Uterus (tissue), 4 donors: ENCODE data around the gene RBMS3. TPM values are rescaled to one million over a fixed set of nuclear protein-coding genes. Genes with fewer than 3 reads are reported as not detected.

ENCODE experiments used
- DNase-seq, 2 donors: peaks; one replicate each; pipeline ENCODE4 v3.0.0-alpha.2; 2019 to 2020
- H3K27ac ChIP-seq, 2 donors: fragments of 200-600 bp; sonication (generic); 1 replicate in 1 of 2; 2 replicates in 1 of 2; pipeline ENCODE4 v1.5.1; 2016 to 2018
- H3K27me3 ChIP-seq, 2 donors: fragments of 200-600 bp; sonication (generic); one replicate each; pipeline ENCODE4 v1.5.1; 2018 to 2019; ENCODE audit warnings: control low read depth in 1 of 2
- H3K36me3 ChIP-seq, 2 donors: fragments of 200-600 bp; sonication (generic); one replicate each; pipeline ENCODE4 v1.5.1; 2019; ENCODE audit warnings: control low read depth in 1 of 2
- H3K4me1 ChIP-seq, 2 donors: fragments of 200-600 bp; sonication (generic); one replicate each; pipeline ENCODE4 v1.5.1; 2018 to 2019; ENCODE audit warnings: control low read depth in 1 of 2
- H3K4me3 ChIP-seq, 2 donors: fragments of 200-600 bp; sonication (generic); 1 replicate in 1 of 2; 2 replicates in 1 of 2; pipeline ENCODE4 v1.5.1; 2018 to 2019; ENCODE audit warnings: mild to moderate bottlenecking in 1 of 2
- H3K9me3 ChIP-seq, 2 donors: fragments of 200-600 bp; sonication (generic); one replicate each; pipeline ENCODE4 v1.5.1; 2019; ENCODE audit warnings: control low read depth in 1 of 2
- POLR2A ChIP-seq, 2 donors: fragments of 450-650 bp; IDR thresholded peaks; one replicate each; pipeline ENCODE4 v1.6.1; 2016; ENCODE audit warnings: antibody characterized with exemption in 2 of 2, mild to moderate bottlenecking in 1 of 2, moderate library complexity in 1 of 2
- intact Hi-C: fragments of 100-400 bp; cut with DNase I; formaldehyde crosslinking; loops from one replicate; pipeline ENCODE4 v1.15.1; 2023; ENCODE audit warnings: low total_unique reads
- total RNA-seq, 4 donors: library from RNA; depleted of rRNA in 3 of 4; stranded (reverse); fragments of >200 nt in 3 of 4; gene quantifications; one replicate each; pipeline versions ENCODE4 v1.1.0 to v1.2.4, GENCODE V29; 2014 to 2023
- TF ChIP-seq, protein P1 (sequence below), 4 experiments: fragments of 200-600 bp in 2 of 4; fragments of 450-650 bp in 2 of 4; sonication (generic) in 2 of 4; IDR thresholded peaks; one replicate each; pipeline ENCODE4 v1.5.1; 2016 to 2019; ENCODE audit warnings: antibody characterized with exemption in 4 of 4, mild to moderate bottlenecking in 2 of 4, moderate library complexity in 1 of 4
- donor health status: DM: yes; HTN: yes; CAD: no.

The RBMS3 gene
- total RNA-seq, 4 donors from 2014 or later, result 45.9 to 113 (median 75.4) TPM

DNA sequence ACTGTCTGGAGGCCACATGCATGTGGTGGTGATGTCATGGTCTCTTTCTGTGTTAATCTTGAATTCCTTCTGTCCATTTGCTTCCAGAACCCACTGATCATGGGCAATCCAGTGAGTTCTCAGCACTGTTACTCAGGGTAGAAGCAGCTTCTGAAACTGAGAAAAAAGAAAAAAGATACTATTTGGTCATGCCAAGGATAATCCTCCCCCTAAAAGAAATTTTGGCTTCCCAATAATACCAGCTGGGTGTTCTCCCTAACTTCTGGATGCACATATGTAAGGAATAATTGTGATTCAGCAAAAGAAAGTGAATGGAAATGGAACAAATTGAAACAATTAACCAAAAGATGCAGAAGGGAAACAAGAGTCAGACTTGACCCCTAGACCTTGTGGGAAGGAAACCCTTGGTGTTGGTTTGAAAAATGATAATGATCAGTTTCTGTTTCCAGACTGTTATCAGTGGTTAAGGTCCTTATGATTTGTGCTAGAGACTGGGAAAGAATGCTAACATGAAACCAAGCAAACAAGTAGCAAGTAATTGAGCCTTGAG, 92.3 kb downstream of the RBMS3 start:
- no peaks in the 10 kb centered on the region for H3K27me3 ChIP-seq
- intact Hi-C loops, result no loop called here
- H3K36me3 ChIP-seq, result no peaks in the 10 kb centered on the region
- no peak overlapping the region for H3K4me3 ChIP-seq
- H3K27ac ChIP-seq, result no peak overlapping the region
- no peaks in the 10 kb centered on the region for H3K9me3 ChIP-seq
- TF ChIP-seq POLR2A (IDR thresholded peaks at IDR 0.05), result no peak
- TF ChIP-seq, protein P1, sequence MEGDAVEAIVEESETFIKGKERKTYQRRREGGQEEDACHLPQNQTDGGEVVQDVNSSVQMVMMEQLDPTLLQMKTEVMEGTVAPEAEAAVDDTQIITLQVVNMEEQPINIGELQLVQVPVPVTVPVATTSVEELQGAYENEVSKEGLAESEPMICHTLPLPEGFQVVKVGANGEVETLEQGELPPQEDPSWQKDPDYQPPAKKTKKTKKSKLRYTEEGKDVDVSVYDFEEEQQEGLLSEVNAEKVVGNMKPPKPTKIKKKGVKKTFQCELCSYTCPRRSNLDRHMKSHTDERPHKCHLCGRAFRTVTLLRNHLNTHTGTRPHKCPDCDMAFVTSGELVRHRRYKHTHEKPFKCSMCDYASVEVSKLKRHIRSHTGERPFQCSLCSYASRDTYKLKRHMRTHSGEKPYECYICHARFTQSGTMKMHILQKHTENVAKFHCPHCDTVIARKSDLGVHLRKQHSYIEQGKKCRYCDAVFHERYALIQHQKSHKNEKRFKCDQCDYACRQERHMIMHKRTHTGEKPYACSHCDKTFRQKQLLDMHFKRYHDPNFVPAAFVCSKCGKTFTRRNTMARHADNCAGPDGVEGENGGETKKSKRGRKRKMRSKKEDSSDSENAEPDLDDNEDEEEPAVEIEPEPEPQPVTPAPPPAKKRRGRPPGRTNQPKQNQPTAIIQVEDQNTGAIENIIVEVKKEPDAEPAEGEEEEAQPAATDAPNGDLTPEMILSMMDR (IDR thresholded peaks at IDR 0.05), result no peak
- H3K4me1 ChIP-seq, result peaks cover 5 to 6% of the 10 kb centered on the region in 2 donors
- no peak for DNase-seq

DNA sequence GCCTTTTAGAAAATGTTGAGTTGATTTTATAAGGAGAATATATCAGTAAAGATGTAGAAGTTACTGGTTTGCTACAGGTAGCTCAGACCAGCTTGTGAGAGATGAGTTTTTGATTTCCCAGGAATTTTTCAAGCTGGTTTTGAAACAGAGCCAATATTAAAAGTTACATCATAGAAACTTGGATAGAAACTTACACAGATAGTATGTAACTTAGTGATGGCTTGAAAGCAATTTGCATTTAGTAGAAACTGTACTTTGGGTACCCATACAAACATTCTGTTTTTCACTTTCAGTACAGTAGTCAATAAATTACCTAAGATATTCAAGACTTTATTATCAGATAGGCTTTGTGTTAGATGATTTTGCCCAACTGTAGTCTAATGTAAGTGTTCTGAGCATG, 93.4 kb downstream of the RBMS3 start:
- intact Hi-C loops, result no loop called here

DNA sequence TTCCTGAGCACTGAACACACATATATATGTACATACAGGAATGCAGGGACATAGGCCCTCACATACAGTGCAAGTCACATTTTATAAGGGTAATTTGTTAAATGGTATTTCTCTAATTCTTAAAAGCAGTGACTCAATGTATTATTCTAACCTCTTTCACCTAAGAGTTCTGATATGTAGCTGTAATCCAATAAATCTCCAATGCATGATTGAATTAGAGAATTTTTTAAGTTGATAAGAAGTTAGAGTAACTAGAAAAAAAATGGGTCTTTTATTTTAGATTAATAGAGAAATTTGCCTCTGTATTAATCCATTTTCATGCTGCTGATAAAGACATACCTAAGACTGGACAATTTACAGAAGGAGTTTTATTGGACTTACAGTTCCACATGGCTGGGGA, 98.2 kb downstream of the RBMS3 start:
- Histone ChIP-seq H3K4me1 (no peaks in the 10 kb centered on the region), H3K27ac (no peak overlapping the region), H3K9me3 (no peaks in the 10 kb centered on the region), H3K4me3 (no peak overlapping the region), H3K36me3 (no peaks in the 10 kb centered on the region), H3K27me3 (no peaks in the 10 kb centered on the region)
- no peak for DNase-seq
- intact Hi-C loops, result no loop called here
- TF ChIP-seq POLR2A (IDR thresholded peaks at IDR 0.05), result no peak
- TF ChIP-seq, protein P1 (IDR thresholded peaks at IDR 0.05), result no peak

More for the DNA sequence above, 93.4 kb downstream of the RBMS3 start:
- Histone ChIP-seq H3K4me1 (peaks cover 5 to 6% of the 10 kb centered on the region in 2 donors), H3K27ac (no peak overlapping the region), H3K27me3 (no peaks in the 10 kb centered on the region), H3K9me3 (no peaks in the 10 kb centered on the region), H3K4me3 (no peak overlapping the region), H3K36me3 (no peaks in the 10 kb centered on the region)
- no peak for DNase-seq
- TF ChIP-seq, protein P1 (IDR thresholded peaks at IDR 0.05), result no peak
- TF ChIP-seq POLR2A (IDR thresholded peaks at IDR 0.05), result no peak

DNA sequence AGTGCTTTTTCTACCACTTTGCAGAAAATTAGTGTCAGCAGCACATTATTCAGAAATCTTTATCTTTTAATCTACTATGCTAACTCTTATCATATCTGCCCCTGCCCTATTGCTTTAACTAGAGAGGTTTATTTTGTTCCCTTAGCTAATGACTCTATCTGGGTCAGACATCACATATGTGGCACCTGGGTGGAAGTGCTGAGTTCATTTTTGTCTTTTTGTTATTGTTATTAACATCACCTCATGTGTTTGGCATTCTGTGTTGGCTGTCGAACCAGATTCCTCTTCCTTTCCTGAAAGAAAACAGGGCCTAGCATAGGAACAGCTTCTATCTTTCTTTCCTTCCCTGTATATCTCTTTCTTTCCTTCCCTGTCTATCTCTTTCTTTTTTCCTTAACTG, 100.7 kb downstream of the RBMS3 start:
- no peaks in the 10 kb centered on the region for H3K27me3 ChIP-seq
- no peaks in the 10 kb centered on the region for H3K36me3 ChIP-seq
- no peaks in the 10 kb centered on the region for H3K9me3 ChIP-seq
- intact Hi-C loops, result no loop called here
- peak in 1 of 2 donors; percentile 40 for DNase-seq
- H3K27ac ChIP-seq, result peak overlapping the region; percentile 60 to 65
- no peak overlapping the region for H3K4me3 ChIP-seq
- TF ChIP-seq POLR2A (IDR thresholded peaks at IDR 0.05), result no peak
- TF ChIP-seq, protein P1 (IDR thresholded peaks at IDR 0.05), result no peak
- H3K4me1 ChIP-seq, result no peaks in the 10 kb centered on the region

DNA sequence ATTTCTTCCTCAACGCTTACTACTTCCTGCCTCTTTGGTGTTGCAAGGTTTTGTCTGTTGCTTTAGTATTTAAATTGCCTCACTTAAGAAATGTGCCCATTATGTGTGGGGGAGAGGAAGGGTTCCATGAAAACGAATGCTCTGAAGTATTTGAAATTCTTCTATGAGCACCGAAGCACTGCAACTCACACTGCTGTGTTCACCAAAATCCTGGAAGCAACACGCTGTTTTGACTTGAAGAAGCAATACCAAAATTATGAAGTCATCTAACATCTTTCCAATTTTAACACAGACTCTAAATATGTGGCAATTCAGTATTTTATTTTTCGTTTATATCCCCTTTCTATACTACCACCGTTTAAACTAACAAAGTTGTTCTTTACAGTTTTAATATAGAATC, 101.5 kb downstream of the RBMS3 start:
- Histone ChIP-seq H3K4me3 (no peak overlapping the region), H3K27ac (peak overlapping the region; percentile 60 to 65), H3K4me1 (no peaks in the 10 kb centered on the region), H3K27me3 (no peaks in the 10 kb centered on the region), H3K9me3 (no peaks in the 10 kb centered on the region), H3K36me3 (no peaks in the 10 kb centered on the region)
- TF ChIP-seq POLR2A (IDR thresholded peaks at IDR 0.05), result no peak
- TF ChIP-seq, protein P1 (IDR thresholded peaks at IDR 0.05), result no peak
- DNase-seq, result peak in 1 of 2 donors; percentile 27
- intact Hi-C loops, result no loop called here
